ENCODE data around the gene MYL12A. TPM values are rescaled to one million over a fixed set of nuclear protein-coding genes. Genes with fewer than 3 reads are reported as not detected.

MYL12A gene
- total and polyA plus RNA-seq, 2 of the 4 experiments (the other 2 are of a cell fraction), result 549 to 580 TPM

DNA sequence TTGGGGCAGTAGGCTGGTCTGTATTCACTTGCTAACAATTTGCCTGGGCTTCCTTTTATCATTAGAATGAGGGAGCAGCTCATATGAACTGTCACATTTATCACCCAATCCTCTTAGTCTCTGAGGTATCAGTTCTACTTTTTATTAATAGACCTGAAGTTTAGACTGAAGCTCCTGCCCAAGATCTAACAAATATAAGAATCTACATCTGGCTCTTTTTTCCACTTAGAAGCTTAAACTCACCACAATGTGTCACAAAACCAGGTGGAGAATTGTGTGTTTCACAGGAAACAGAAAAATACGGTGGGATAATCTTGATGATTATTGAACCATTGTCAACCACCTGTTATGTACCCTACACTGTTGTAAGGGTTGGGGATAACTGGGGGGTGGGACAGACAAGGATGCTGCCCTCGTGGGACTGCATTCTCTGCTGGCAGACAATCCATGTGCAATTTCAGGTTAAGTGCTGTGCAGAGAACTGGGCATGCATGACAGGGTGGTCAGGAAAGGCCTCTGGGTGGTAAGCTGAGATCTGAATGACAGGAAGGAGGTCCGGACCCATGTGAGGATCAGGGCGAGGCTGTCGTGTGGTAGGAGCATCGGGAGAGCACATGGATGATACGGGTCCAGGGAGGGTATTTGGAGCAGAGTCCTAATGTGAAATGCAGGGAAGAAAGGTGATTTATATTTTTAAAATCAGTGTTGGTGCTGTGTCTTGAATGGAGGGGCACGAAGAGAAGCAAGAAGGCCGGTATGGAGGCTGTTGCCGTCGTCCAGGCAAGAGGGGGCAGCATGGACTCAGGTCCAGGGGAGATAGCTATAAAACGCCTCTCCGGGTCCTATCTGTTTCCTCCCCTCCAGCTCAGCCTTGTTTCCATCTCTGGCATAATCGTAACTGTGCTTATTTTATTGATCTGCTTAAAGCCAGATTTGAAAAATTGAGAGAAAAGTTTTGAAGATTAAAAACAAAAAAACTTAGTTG, 31.9 kb downstream of the MYL12A start:
- Histone ChIP-seq H3K27ac (ENCODE audit: insufficient read depth, low read length) (no peak overlapping the region), H3K4me1 (ENCODE audit: control insufficient read depth, insufficient read depth, low read length) (no peaks in the 10 kb centered on the region; the same call in 1 of the 2 replicates), H3K56ac (ENCODE audit: extremely low read depth, insufficient read depth, low read length) (no peak overlapping the region), H3K23ac (ENCODE audit: low read depth, low read length) (no peak overlapping the region), H4K91ac (ENCODE audit: insufficient read depth, low read depth, low read length) (no peak overlapping the region), H4K8ac (ENCODE audit: low read depth in 2 of 2, low read length in 2 of 2) (no peak overlapping the region), H2BK20ac (ENCODE audit: low read depth, low read length) (no peak overlapping the region), H3K18ac (ENCODE audit: low read depth, low read length) (no peak overlapping the region), H2AK5ac (ENCODE audit: low read depth, low read length) (no peak overlapping the region), H3K9ac (ENCODE audit: low read depth, low read length) (no peak overlapping the region), H2BK120ac (ENCODE audit: low read depth, low read length) (no peak overlapping the region), H2BK5ac (ENCODE audit: low read depth, low read length, poor library complexity, severe bottlenecking) (no peak overlapping the region), H3K4me2 (ENCODE audit: low read depth, low read length) (no peak overlapping the region), H3K9me3 (ENCODE audit: control insufficient read depth, insufficient read depth, low read length) (no peaks in the 10 kb centered on the region), H3K9me1 (ENCODE audit: insufficient read depth, low read length) (no peaks in the 10 kb centered on the region), H3K79me1 (ENCODE audit: low read depth in 1 of 2, low read length in 2 of 2) (peaks cover 11 to 12% of the 10 kb centered on the region in 2 experiments), H4K5ac (ENCODE audit: low read depth, low read length) (no peak overlapping the region), H2BK15ac (ENCODE audit: low read depth, low read length) (no peak overlapping the region), H2AFZ (replicated peaks; ENCODE audit: low read length, poor library complexity) (no peak overlapping the region), H4K20me1 (ENCODE audit: insufficient read depth, low read length) (peaks cover 5% of the 10 kb centered on the region; the same call in 1 of the 2 replicates), H3K27me3 (ENCODE audit: control insufficient read depth, insufficient read depth, low read length) (no peaks in the 10 kb centered on the region), H3K14ac (replicated peaks; ENCODE audit: low read depth, low read length) (no peak overlapping the region), H3K4me3 (ENCODE audit: insufficient read depth, low read depth, low read length) (no peak overlapping the region), H2AK9ac (replicated peaks; ENCODE audit: low read depth, low read length, poor library complexity) (no peak overlapping the region), H3K4ac (ENCODE audit: low read depth, low read length) (no peak overlapping the region), H3K36me3 (ENCODE audit: control insufficient read depth, insufficient read depth, low read length) (peaks cover 20% of the 10 kb centered on the region)
- ChIA-PET POLR2A (ENCODE audit: unreplicated experiment) (no interaction called here), CTCF (interaction anchor here (1.1 to 1.4 kb wide), 4 partner anchors 176 to 421 kb away, joined by 3 to 7 read pairs (median 3); no protein-coding TSS in a partner anchor)
- dilution Hi-C loops (cut with HindIII; ENCODE audit: low sequenced_read_pairs, unreplicated experiment), result no loop called here
- no TSS peak for BruUV-seq (replicated peaks)
- ATAC-seq (ENCODE audit: low read depth) (peak; percentile 10; the same call in 1 of the 2 replicates), DNase-seq (no peak)
- intact Hi-C loops (cut with micrococcal nuclease), result loop anchor here (2.0 to 10.0 kb wide), 5 partner anchors 491 to 1775 kb away; no protein-coding TSS in a partner anchor
- in situ Hi-C loops (cut with MboI; ENCODE audit: low sequenced_read_pairs), result loop anchor here (5.0 to 10.0 kb wide), 5 partner anchors 173 to 705 kb away; partner anchors contain the start of gene TGIF1
- WGBS, 2 experiments (ENCODE audit: extremely low coverage in 2 of 2, insufficient read length in 1 of 2), result 51% methylated on average over 4 of the region's 14 CpGs; no CpG with 5 or more reads in 1 of the 2 experiments
- TF ChIP-seq, protein P1, sequence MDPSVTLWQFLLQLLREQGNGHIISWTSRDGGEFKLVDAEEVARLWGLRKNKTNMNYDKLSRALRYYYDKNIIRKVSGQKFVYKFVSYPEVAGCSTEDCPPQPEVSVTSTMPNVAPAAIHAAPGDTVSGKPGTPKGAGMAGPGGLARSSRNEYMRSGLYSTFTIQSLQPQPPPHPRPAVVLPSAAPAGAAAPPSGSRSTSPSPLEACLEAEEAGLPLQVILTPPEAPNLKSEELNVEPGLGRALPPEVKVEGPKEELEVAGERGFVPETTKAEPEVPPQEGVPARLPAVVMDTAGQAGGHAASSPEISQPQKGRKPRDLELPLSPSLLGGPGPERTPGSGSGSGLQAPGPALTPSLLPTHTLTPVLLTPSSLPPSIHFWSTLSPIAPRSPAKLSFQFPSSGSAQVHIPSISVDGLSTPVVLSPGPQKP (IDR thresholded peaks at IDR 0.05; ENCODE audit: borderline replicate concordance, low read depth, low read length), result no peak
- no peak for TF ChIP-seq POLR2A (IDR thresholded peaks at IDR 0.05; ENCODE audit: low read depth, low read length)
- no peak for TF ChIP-seq FOS (IDR thresholded peaks at IDR 0.05; ENCODE audit: low read depth, low read length)
- TF ChIP-seq CHD1 (IDR thresholded peaks at IDR 0.05; ENCODE audit: low read depth, low read length), result no peak
- TF ChIP-seq MAFK (IDR thresholded peaks at IDR 0.05; ENCODE audit: low read depth, low read length), result no peak
- TF ChIP-seq RCOR1 (IDR thresholded peaks at IDR 0.05; ENCODE audit: insufficient replicate concordance, low read length), result no peak
- TF ChIP-seq RAD21 (IDR thresholded peaks at IDR 0.05; ENCODE audit: low read length), result no peak
- TF ChIP-seq BHLHE40 (IDR thresholded peaks at IDR 0.05; ENCODE audit: low read depth, low read length), result no peak
- TF ChIP-seq MAZ (IDR thresholded peaks at IDR 0.05; ENCODE audit: borderline replicate concordance, low read depth, low read length), result no peak
- no peak for TF ChIP-seq CEBPB (IDR thresholded peaks at IDR 0.05; ENCODE audit: low read depth, low read length)
- TF ChIP-seq, protein P2, sequence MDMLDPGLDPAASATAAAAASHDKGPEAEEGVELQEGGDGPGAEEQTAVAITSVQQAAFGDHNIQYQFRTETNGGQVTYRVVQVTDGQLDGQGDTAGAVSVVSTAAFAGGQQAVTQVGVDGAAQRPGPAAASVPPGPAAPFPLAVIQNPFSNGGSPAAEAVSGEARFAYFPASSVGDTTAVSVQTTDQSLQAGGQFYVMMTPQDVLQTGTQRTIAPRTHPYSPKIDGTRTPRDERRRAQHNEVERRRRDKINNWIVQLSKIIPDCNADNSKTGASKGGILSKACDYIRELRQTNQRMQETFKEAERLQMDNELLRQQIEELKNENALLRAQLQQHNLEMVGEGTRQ (IDR thresholded peaks at IDR 0.05; ENCODE audit: low read depth, low read length), result no peak

All from IMR-90 (cell line).